Measurements from ENCODE around the gene BNIP2.

GRCh38 chr15:59703979-59704796 lies 15.1 kb upstream of the BNIP2 start:
- TF ChIP-seq CTCF (IDR thresholded peaks at IDR 0.05) (no peak), POLR2A (IDR thresholded peaks at IDR 0.05) (no peak)

Data from uterus (tissue), 2 donors.